NCI-H345 (cell line): ENCODE results near the gene GIT2.

Experiments used
- DNase-seq: peaks from one replicate; lab custom pipeline; 2025; lab: John Stamatoyannopoulos, UW

The GIT2 gene

GRCh38 chr12:109981311-109981710 is 14.9 kb downstream of the GIT2 start:
- DNase-seq, result no peak

- no peak for DNase-seq
Observed at GRCh38 chr12:109972821-109973220, 23.3 kb downstream of the GIT2 start.

- DNase-seq, result no peak
Observed at GRCh38 chr12:109968801-109969200, 27.4 kb downstream of the GIT2 start.

- no peak for DNase-seq
Observed at GRCh38 chr12:109968032-109968420, 28.1 kb downstream of the GIT2 start.

GRCh38 chr12:109967383-109968031 is 28.7 kb downstream of the GIT2 start:
- DNase-seq, result no peak

GRCh38 chr12:109966546-109966945 is 29.6 kb downstream of the GIT2 start:
- no peak for DNase-seq

GRCh38 chr12:109963743-109964429 is 32.3 kb downstream of the GIT2 start:
- no peak for DNase-seq

GRCh38 chr12:109963330-109963729 is 32.8 kb downstream of the GIT2 start:
- DNase-seq, result no peak

- no peak for DNase-seq
Observed at GRCh38 chr12:109962398-109962797, 33.8 kb downstream of the GIT2 start.

- no peak for DNase-seq
Observed at GRCh38 chr12:109961612-109962011, 34.6 kb downstream of the GIT2 start.

- no peak for DNase-seq
Observed at GRCh38 chr12:109961201-109961600, 35.0 kb downstream of the GIT2 start.

GRCh38 chr12:109959411-109960093 is 36.6 kb downstream of the GIT2 start:
- no peak for DNase-seq

GRCh38 chr12:109958374-109958773 is 37.8 kb downstream of the GIT2 start:
- DNase-seq, result no peak

- DNase-seq, result no peak
Observed at GRCh38 chr12:109953656-109954055, 42.5 kb downstream of the GIT2 start.

- no peak for DNase-seq
Observed at GRCh38 chr12:109952873-109953272, 43.3 kb downstream of the GIT2 start.

GRCh38 chr12:109952160-109952858 is 43.9 kb downstream of the GIT2 start:
- no peak for DNase-seq

- DNase-seq, result no peak
Observed at GRCh38 chr12:109951751-109952150, 44.4 kb downstream of the GIT2 start.

GRCh38 chr12:109951136-109951535 is 45.0 kb downstream of the GIT2 start:
- DNase-seq, result no peak

GRCh38 chr12:109950625-109951024 is 45.5 kb downstream of the GIT2 start:
- DNase-seq, result no peak

GRCh38 chr12:109949089-109949488 is 47.1 kb downstream of the GIT2 start:
- DNase-seq, result no peak

GRCh38 chr12:109948368-109948767 is 47.8 kb downstream of the GIT2 start:
- DNase-seq, result no peak

GRCh38 chr12:109947521-109947920 is 48.6 kb downstream of the GIT2 start:
- no peak for DNase-seq

- DNase-seq, result no peak
Observed at GRCh38 chr12:109946913-109947312, 49.3 kb downstream of the GIT2 start.
